Measurements from ENCODE around the gene RELN. TPM values are rescaled to one million over a fixed set of nuclear protein-coding genes. Genes with fewer than 3 reads are reported as not detected.

RELN gene
- total and polyA plus RNA-seq, 2 of the 13 experiments (the other 11 are each of a cell fraction or from before 2014, with no cell fraction given): 315 to 332 TPM

- TF ChIP-seq HNF4G (IDR thresholded peaks at IDR 0.05; ENCODE audit: borderline replicate concordance, low read depth, low read length): no peak
- TF ChIP-seq HNF4G (CRISPR knock-in tag; IDR thresholded peaks at IDR 0.05; ENCODE audit: borderline replicate concordance, low read depth): no peak
Observed at GRCh38 chr7:103504505-103505135, 484.8 kb downstream of the RELN start (continued).

- DNase-seq (ENCODE audit: low spot score) (no peak), FAIRE-seq (no peak), ATAC-seq (no peak)
- Histone ChIP-seq H4K20me1 (ENCODE audit: insufficient read depth, low read length) (no peaks in the 10 kb centered on the region), H3K27ac (ENCODE audit: extremely low read length, insufficient read depth, low read length) (no peak overlapping the region), H3K9ac (ENCODE audit: insufficient read depth, low read depth, low read length) (no peak overlapping the region), H3K9me3 (ENCODE audit: low read length) (no peaks in the 10 kb centered on the region), H2AFZ (ENCODE audit: low read length) (no peak overlapping the region), H3K79me2 (ENCODE audit: insufficient read depth, low read length) (no peaks in the 10 kb centered on the region), H3K36me3 (replicated peaks in 1 of 2; ENCODE audit: control insufficient read depth in 1 of 2, insufficient read depth in 2 of 2, low read length in 2 of 2) (peaks cover 0 to 49% of the 10 kb centered on the region in 2 experiments; a peak in 3 of 5 replicates), H3K4me2 (ENCODE audit: low read depth, low read length) (no peak overlapping the region), H3K4me1 (ENCODE audit: insufficient read depth, low read length) (no peaks in the 10 kb centered on the region), H3K27me3 (ENCODE audit: control insufficient read depth in 1 of 2, insufficient read depth in 2 of 2, low read length in 2 of 2) (no peaks in the 10 kb centered on the region; a peak in 1 of 5 replicates), H3K4me3 (replicated peaks in 1 of 3; ENCODE audit: insufficient read depth in 1 of 3, low read depth in 2 of 3, low read length in 3 of 3) (no peak overlapping the region)
- BruUV-seq (replicated peaks): TSS peak; percentile 20
- in situ Hi-C loops (cut with HindIII; ENCODE audit: extremely low pct_ligation_motif_present, low pct_unique_long_range_greater_than_20kb): no loop called here
- intact Hi-C loops (cut with micrococcal nuclease; ENCODE audit: unreplicated experiment): no loop called here
- TF ChIP-seq NFYC (CRISPR knock-in tag; IDR thresholded peaks at IDR 0.05) (no peak), NFIC (IDR thresholded peaks at IDR 0.05; ENCODE audit: low read length) (no peak), HINFP (CRISPR knock-in tag; IDR thresholded peaks at IDR 0.05; ENCODE audit: low read depth) (no peak), EZH2 (conservative IDR thresholded peaks at IDR 0.05; ENCODE audit: low read depth, low read length) (no peak), ZNF562 (CRISPR knock-in tag; IDR thresholded peaks at IDR 0.05; ENCODE audit: borderline replicate concordance) (no peak), PHB2 (IDR thresholded peaks at IDR 0.05; ENCODE audit: partially characterized antibody) (no peak), MXD4 (CRISPR knock-in tag; IDR thresholded peaks at IDR 0.05) (no peak), TAF15 (IDR thresholded peaks at IDR 0.05; ENCODE audit: low read depth, low read length, poor library complexity, severe bottlenecking) (no peak), ZNF746 (CRISPR knock-in tag; IDR thresholded peaks at IDR 0.05) (no peak), NFIB (CRISPR knock-in tag; IDR thresholded peaks at IDR 0.05; ENCODE audit: borderline replicate concordance) (no peak), SRSF9 (IDR thresholded peaks at IDR 0.05; ENCODE audit: borderline replicate concordance, insufficient read depth, low read depth, low read length, poor library complexity, severe bottlenecking) (no peak), NR3C1 (CRISPR knock-in tag; IDR thresholded peaks at IDR 0.05) (no peak), NCOA5 (CRISPR knock-in tag; IDR thresholded peaks at IDR 0.05) (no peak), KDM5A (IDR thresholded peaks at IDR 0.05; ENCODE audit: borderline replicate concordance, low read length) (no peak), ZNF503 (CRISPR knock-in tag; IDR thresholded peaks at IDR 0.05) (no peak), HOXA3 (CRISPR knock-in tag; IDR thresholded peaks at IDR 0.05) (no peak), TEAD3 (CRISPR knock-in tag; optimal IDR thresholded peaks at IDR 0.05; ENCODE audit: borderline replicate concordance) (no peak)
- CTCF ChIA-PET (ENCODE audit: low intra/inter-chr PET ratio, low total read pairs): no interaction called here
- 87% methylated on average over 4 of the region's 4 CpGs for WGBS (ENCODE audit: low lambda C conversion rate)
- POLR2A ChIA-PET: no interaction called here
Observed at GRCh38 chr7:103501206-103501605, 488.3 kb downstream of the RELN start.
